K562 (cell line): ENCODE results near the gene CCDC82. TPM values are rescaled to one million over a fixed set of nuclear protein-coding genes. Genes with fewer than 3 reads are reported as not detected.

Experiments used
- ARHGAP35 ChIP-seq: fragments of 450-650 bp; IDR thresholded peaks from 2 replicates; pipeline ENCODE4 v1.6.1; 2018; ENCODE audit not compliant: partially characterized antibody
- MIER1 ChIP-seq: fragments of 450-650 bp; IDR thresholded peaks from 2 replicates; pipeline ENCODE4 v1.6.1; 2016; ENCODE audit warnings: antibody characterized with exemption, mild to moderate bottlenecking, low read depth
- NCOA4 ChIP-seq: fragments of 450-650 bp; IDR thresholded peaks from 2 replicates; pipeline ENCODE4 v1.6.1; 2018; ENCODE audit warnings: mild to moderate bottlenecking; ENCODE audit not compliant: partially characterized antibody
- NCOR1 ChIP-seq: fragments of 450-650 bp; IDR thresholded peaks from 2 replicates; pipeline ENCODE4 v1.6.1; 2016; ENCODE audit warnings: mild to moderate bottlenecking, moderate library complexity
- RB1 ChIP-seq: fragments of 450-650 bp; IDR thresholded peaks from 2 replicates; pipeline ENCODE4 v1.6.1; 2017; ENCODE audit warnings: low read depth, mild to moderate bottlenecking
- RCOR1 ChIP-seq, 2 experiments: IDR thresholded peaks; 2 replicates each; pipeline ENCODE4 v1.6.1; 2012; ENCODE audit warnings: low read depth in 2 of 2, low read length in 2 of 2, borderline replicate concordance in 1 of 2, improper control_type of control experiment in 1 of 2
- TCF3 ChIP-seq: sonication (generic); formaldehyde crosslinking; IDR thresholded peaks from 2 replicates; pipeline ENCODE4 v1.4.0; 2020; ENCODE audit warnings: mild to moderate bottlenecking, missing genetic modification reagents
- TRIM24 ChIP-seq, 2 experiments: fragments of 450-650 bp; IDR thresholded peaks; 2 replicates each; pipeline ENCODE4 v1.6.1; 2016
- ZC3H11A ChIP-seq: IDR thresholded peaks from 2 replicates; pipeline ENCODE4 v1.6.1; 2012; ENCODE audit warnings: low read depth, low read length, improper control_type of control experiment
- ZNF140 ChIP-seq: fragments of 250-450 bp; sonication (Bioruptor Pico); IDR thresholded peaks from 2 replicates; pipeline ENCODE4 v1.8.0; 2021; ENCODE audit warnings: moderate library complexity, mild to moderate bottlenecking, inconsistent platforms
- ZNF696 ChIP-seq: fragments of 250-450 bp; sonication (Bioruptor Pico); conservative IDR thresholded peaks from 2 replicates; pipeline ENCODE4 v1.4.0; 2020; ENCODE audit warnings: mild to moderate bottlenecking, moderate library complexity
- polyA plus RNA-seq, 8 experiments: library from polyadenylated mRNA; depleted of rRNA in 4 of 8; stranded (reverse) in 5 of 8; unstranded in 3 of 8; fragments of >200 nt; fragmentation: Nextera tagmentation in 2 of 8; fragmentation: Illumina TruSeq in 1 of 8; extraction: Ambion mirVana in 2 of 8; extraction: Trizol in 1 of 8; gene quantifications; 2 replicates each; pipeline versions ENCODE4 v1.2.1 to v1.2.3, GENCODE V29; 2011 to 2014; ENCODE audit warnings: inconsistent platforms in 1 of 8, missing spikeins in 1 of 8
- total RNA-seq, 7 experiments: library from RNA; depleted of rRNA in 6 of 7; stranded (reverse); fragments of >200 nt in 6 of 7; fragmentation: Illumina TruSeq in 2 of 7; extraction: Trizol in 2 of 7; gene quantifications; 2 replicates each; pipeline versions ENCODE4 v1.2.1 to v1.2.3, GENCODE V29; 2011 to 2021; ENCODE audit warnings: low replicate concordance in 1 of 7
- TF ChIP-seq, protein P1 (sequence below): fragments of 200-800 bp; sonication (Bioruptor generic); IDR thresholded peaks from 2 replicates; pipeline ENCODE4 v1.6.1; 2016; ENCODE audit warnings: missing genetic modification characterization, missing compliant biosample characterization
- TF ChIP-seq, protein P2 (sequence below): fragments of 450-650 bp; IDR thresholded peaks from 2 replicates; pipeline ENCODE4 v1.6.1; 2018; ENCODE audit not compliant: partially characterized antibody
- TF ChIP-seq, protein P3 (sequence below), 2 experiments: fragments of 450-650 bp; IDR thresholded peaks; 2 replicates each; pipeline ENCODE4 v1.6.1; 2018; ENCODE audit warnings: mild to moderate bottlenecking in 2 of 2, low read depth in 1 of 2; ENCODE audit not compliant: partially characterized antibody in 2 of 2

Gene CCDC82
- total and polyA plus RNA-seq, 9 of the 15 experiments (the other 6 are each of a cell fraction or from before 2014, with no cell fraction given) = 12.5 to 51.3 (median 24.5) TPM

- TF ChIP-seq ZNF140 (CRISPR knock-in tag) (no peak), ZNF696 (no peak), TCF3 (peak; percentile 50), RCOR1 (IDR thresholded peaks at IDR 0.05; ENCODE audit: borderline replicate concordance in 1 of 2, low read depth in 2 of 2, low read length in 2 of 2) (peak in 1 of 2 experiments; percentile 83; a peak in 2 of 4 replicates), TRIM24 (IDR thresholded peaks at IDR 0.05) (no peak; a peak in 2 of 4 replicates), RB1 (no peak), NCOR1 (peak; percentile 55), MIER1 (no peak), ARHGAP35 (no peak), ZC3H11A (no peak), NCOA4 (no peak)
- TF ChIP-seq, protein P1, sequence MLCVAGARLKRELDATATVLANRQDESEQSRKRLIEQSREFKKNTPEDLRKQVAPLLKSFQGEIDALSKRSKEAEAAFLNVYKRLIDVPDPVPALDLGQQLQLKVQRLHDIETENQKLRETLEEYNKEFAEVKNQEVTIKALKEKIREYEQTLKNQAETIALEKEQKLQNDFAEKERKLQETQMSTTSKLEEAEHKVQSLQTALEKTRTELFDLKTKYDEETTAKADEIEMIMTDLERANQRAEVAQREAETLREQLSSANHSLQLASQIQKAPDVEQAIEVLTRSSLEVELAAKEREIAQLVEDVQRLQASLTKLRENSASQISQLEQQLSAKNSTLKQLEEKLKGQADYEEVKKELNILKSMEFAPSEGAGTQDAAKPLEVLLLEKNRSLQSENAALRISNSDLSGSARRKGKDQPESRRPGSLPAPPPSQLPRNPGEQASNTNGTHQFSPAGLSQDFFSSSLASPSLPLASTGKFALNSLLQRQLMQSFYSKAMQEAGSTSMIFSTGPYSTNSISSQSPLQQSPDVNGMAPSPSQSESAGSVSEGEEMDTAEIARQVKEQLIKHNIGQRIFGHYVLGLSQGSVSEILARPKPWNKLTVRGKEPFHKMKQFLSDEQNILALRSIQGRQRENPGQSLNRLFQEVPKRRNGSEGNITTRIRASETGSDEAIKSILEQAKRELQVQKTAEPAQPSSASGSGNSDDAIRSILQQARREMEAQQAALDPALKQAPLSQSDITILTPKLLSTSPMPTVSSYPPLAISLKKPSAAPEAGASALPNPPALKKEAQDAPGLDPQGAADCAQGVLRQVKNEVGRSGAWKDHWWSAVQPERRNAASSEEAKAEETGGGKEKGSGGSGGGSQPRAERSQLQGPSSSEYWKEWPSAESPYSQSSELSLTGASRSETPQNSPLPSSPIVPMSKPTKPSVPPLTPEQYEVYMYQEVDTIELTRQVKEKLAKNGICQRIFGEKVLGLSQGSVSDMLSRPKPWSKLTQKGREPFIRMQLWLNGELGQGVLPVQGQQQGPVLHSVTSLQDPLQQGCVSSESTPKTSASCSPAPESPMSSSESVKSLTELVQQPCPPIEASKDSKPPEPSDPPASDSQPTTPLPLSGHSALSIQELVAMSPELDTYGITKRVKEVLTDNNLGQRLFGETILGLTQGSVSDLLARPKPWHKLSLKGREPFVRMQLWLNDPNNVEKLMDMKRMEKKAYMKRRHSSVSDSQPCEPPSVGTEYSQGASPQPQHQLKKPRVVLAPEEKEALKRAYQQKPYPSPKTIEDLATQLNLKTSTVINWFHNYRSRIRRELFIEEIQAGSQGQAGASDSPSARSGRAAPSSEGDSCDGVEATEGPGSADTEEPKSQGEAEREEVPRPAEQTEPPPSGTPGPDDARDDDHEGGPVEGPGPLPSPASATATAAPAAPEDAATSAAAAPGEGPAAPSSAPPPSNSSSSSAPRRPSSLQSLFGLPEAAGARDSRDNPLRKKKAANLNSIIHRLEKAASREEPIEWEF (CRISPR knock-in tag) = peak; percentile 85; the same call in 1 of the 2 replicates
- TF ChIP-seq, protein P2, sequence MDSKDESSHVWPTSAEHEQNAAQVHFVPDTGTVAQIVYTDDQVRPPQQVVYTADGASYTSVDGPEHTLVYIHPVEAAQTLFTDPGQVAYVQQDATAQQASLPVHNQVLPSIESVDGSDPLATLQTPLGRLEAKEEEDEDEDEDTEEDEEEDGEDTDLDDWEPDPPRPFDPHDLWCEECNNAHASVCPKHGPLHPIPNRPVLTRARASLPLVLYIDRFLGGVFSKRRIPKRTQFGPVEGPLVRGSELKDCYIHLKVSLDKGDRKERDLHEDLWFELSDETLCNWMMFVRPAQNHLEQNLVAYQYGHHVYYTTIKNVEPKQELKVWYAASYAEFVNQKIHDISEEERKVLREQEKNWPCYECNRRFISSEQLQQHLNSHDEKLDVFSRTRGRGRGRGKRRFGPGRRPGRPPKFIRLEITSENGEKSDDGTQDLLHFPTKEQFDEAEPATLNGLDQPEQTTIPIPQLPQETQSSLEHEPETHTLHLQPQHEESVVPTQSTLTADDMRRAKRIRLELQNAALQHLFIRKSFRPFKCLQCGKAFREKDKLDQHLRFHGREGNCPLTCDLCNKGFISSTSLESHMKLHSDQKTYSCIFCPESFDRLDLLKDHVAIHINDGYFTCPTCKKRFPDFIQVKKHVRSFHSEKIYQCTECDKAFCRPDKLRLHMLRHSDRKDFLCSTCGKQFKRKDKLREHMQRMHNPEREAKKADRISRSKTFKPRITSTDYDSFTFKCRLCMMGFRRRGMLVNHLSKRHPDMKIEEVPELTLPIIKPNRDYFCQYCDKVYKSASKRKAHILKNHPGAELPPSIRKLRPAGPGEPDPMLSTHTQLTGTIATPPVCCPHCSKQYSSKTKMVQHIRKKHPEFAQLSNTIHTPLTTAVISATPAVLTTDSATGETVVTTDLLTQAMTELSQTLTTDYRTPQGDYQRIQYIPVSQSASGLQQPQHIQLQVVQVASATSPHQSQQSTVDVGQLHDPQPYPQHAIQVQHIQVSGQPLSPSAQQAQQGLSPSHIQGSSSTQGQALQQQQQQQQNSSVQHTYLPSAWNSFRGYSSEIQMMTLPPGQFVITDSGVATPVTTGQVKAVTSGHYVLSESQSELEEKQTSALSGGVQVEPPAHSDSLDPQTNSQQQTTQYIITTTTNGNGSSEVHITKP = no peak
- TF ChIP-seq, protein P3, sequence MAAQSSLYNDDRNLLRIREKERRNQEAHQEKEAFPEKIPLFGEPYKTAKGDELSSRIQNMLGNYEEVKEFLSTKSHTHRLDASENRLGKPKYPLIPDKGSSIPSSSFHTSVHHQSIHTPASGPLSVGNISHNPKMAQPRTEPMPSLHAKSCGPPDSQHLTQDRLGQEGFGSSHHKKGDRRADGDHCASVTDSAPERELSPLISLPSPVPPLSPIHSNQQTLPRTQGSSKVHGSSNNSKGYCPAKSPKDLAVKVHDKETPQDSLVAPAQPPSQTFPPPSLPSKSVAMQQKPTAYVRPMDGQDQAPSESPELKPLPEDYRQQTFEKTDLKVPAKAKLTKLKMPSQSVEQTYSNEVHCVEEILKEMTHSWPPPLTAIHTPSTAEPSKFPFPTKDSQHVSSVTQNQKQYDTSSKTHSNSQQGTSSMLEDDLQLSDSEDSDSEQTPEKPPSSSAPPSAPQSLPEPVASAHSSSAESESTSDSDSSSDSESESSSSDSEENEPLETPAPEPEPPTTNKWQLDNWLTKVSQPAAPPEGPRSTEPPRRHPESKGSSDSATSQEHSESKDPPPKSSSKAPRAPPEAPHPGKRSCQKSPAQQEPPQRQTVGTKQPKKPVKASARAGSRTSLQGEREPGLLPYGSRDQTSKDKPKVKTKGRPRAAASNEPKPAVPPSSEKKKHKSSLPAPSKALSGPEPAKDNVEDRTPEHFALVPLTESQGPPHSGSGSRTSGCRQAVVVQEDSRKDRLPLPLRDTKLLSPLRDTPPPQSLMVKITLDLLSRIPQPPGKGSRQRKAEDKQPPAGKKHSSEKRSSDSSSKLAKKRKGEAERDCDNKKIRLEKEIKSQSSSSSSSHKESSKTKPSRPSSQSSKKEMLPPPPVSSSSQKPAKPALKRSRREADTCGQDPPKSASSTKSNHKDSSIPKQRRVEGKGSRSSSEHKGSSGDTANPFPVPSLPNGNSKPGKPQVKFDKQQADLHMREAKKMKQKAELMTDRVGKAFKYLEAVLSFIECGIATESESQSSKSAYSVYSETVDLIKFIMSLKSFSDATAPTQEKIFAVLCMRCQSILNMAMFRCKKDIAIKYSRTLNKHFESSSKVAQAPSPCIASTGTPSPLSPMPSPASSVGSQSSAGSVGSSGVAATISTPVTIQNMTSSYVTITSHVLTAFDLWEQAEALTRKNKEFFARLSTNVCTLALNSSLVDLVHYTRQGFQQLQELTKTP (IDR thresholded peaks at IDR 0.05; ENCODE audit: low read depth in 1 of 2, partially characterized antibody in 2 of 2) = peak in 1 of 2 experiments; percentile 20
Measured at GRCh38 chr11:96337541-96338431, 51.9 kb downstream of the CCDC82 start (continued).
